H9 (cell line): Measurements from ENCODE around the gene RPL14. TPM values are rescaled to one million over a fixed set of nuclear protein-coding genes. Genes with fewer than 3 reads are reported as not detected.
"Not testable (repeated sequence)": the region's sequence is repeated elsewhere in the genome, so short reads cannot be mapped to it uniquely, and the experiment has no call there.

ENCODE experiments used
- DNase-seq: peaks from one replicate; pipeline ENCODE4 v3.0.0-alpha.2; 2017
- H2AFZ ChIP-seq: one replicate; pipeline ENCODE4 v1.6.1; 2013; ENCODE audit warnings: mild to moderate bottlenecking, low read length, control low read depth, moderate library complexity
- H2AK5ac ChIP-seq: 2 replicates; pipeline ENCODE4 v1.6.1; 2013; ENCODE audit warnings: low read length, control low read depth, mixed read lengths; ENCODE audit not compliant: insufficient read length
- H2BK120ac ChIP-seq: one replicate; pipeline ENCODE4 v1.6.1; 2013; ENCODE audit warnings: low read depth, mild to moderate bottlenecking, low read length, control low read depth, inconsistent platforms; ENCODE audit not compliant: poor library complexity, severe bottlenecking
- H2BK12ac ChIP-seq: 2 replicates; pipeline ENCODE4 v1.6.1; 2013; ENCODE audit warnings: low read length, control low read depth, mixed read lengths, low read depth; ENCODE audit not compliant: insufficient read length
- H2BK15ac ChIP-seq: 2 replicates; pipeline ENCODE4 v1.6.1; 2013; ENCODE audit warnings: low read depth, low read length, control low read depth
- H2BK20ac ChIP-seq: one replicate; pipeline ENCODE4 v1.6.1; 2013; ENCODE audit warnings: low read depth, mild to moderate bottlenecking, low read length, control low read depth, inconsistent platforms; ENCODE audit not compliant: poor library complexity, severe bottlenecking
- H2BK5ac ChIP-seq: 2 replicates; pipeline ENCODE4 v1.6.1; 2013; ENCODE audit warnings: low read length, control low read depth, mixed read lengths; ENCODE audit not compliant: insufficient read length
- H3K14ac ChIP-seq: 2 replicates; pipeline ENCODE4 v1.6.1; 2013; ENCODE audit warnings: low read length, control low read depth; ENCODE audit not compliant: insufficient read depth
- H3K18ac ChIP-seq: 2 replicates; pipeline ENCODE4 v1.6.1; 2013; ENCODE audit warnings: low read depth, mild to moderate bottlenecking, mixed read lengths, low read length, control low read depth; ENCODE audit not compliant: insufficient read length
- H3K23ac ChIP-seq: 2 replicates; pipeline ENCODE4 v1.6.1; 2013; ENCODE audit warnings: low read length, control low read depth, mixed read lengths, low read depth; ENCODE audit not compliant: insufficient read length
- H3K23me2 ChIP-seq: 2 replicates; pipeline ENCODE4 v1.6.1; 2013; ENCODE audit warnings: low read depth, mild to moderate bottlenecking, mixed read lengths, low read length, control low read depth; ENCODE audit not compliant: insufficient read length, poor library complexity, severe bottlenecking
- H3K27ac ChIP-seq: 2 replicates; pipeline ENCODE4 v1.5.1; 2013; ENCODE audit warnings: low read length, control low read depth, mixed read lengths, low read depth; ENCODE audit not compliant: insufficient read length
- H3K27me3 ChIP-seq: 2 replicates; pipeline ENCODE4 v1.6.1; 2013; ENCODE audit warnings: low read length, control low read depth, inconsistent platforms; ENCODE audit not compliant: insufficient read depth
- H3K4ac ChIP-seq: 2 replicates; pipeline ENCODE4 v1.6.1; 2013; ENCODE audit warnings: low read depth, mild to moderate bottlenecking, control low read depth, inconsistent platforms, low read length, moderate library complexity
- H3K4me1 ChIP-seq: 2 replicates; pipeline ENCODE4 v1.6.1; 2013; ENCODE audit warnings: low read length, control low read depth, inconsistent platforms; ENCODE audit not compliant: insufficient read depth
- H3K4me2 ChIP-seq: 2 replicates; pipeline ENCODE4 v1.6.1; 2013; ENCODE audit warnings: low read length, control low read depth, mixed read lengths; ENCODE audit not compliant: insufficient read length, insufficient read depth
- H3K56ac ChIP-seq: 2 replicates; pipeline ENCODE4 v1.6.1; 2013; ENCODE audit warnings: low read depth, mild to moderate bottlenecking, mixed read lengths, low read length, control low read depth; ENCODE audit not compliant: insufficient read length
- H3K79me1 ChIP-seq: 2 replicates; pipeline ENCODE4 v1.6.1; 2013; ENCODE audit warnings: low read depth, mild to moderate bottlenecking, moderate library complexity, low read length, control low read depth, inconsistent platforms; ENCODE audit not compliant: insufficient read depth, poor library complexity, severe bottlenecking
- H3K79me2 ChIP-seq: 2 replicates; pipeline ENCODE4 v1.6.1; 2013; ENCODE audit warnings: low read length, control low read depth, inconsistent platforms; ENCODE audit not compliant: insufficient read depth
- H3K9ac ChIP-seq: 2 replicates; pipeline ENCODE4 v1.6.1; 2013; ENCODE audit warnings: low read length, control low read depth, mixed read lengths; ENCODE audit not compliant: insufficient read length; ENCODE audit errors: extremely low read depth
- H3K9me3 ChIP-seq: one replicate; pipeline ENCODE4 v1.6.1; 2013; ENCODE audit warnings: low read depth, low read length, inconsistent platforms; ENCODE audit not compliant: control insufficient read depth
- H3T11ph ChIP-seq: one replicate; pipeline ENCODE4 v1.6.1; 2013; ENCODE audit warnings: mild to moderate bottlenecking, low read length, control low read depth, inconsistent platforms
- H4K20me1 ChIP-seq: one replicate; pipeline ENCODE4 v1.6.1; 2013; ENCODE audit not compliant: control insufficient read depth, insufficient read length, insufficient read depth
- H4K5ac ChIP-seq: 2 replicates; pipeline ENCODE4 v1.6.1; 2013; ENCODE audit warnings: low read depth, mild to moderate bottlenecking, mixed read lengths, low read length, control low read depth; ENCODE audit not compliant: insufficient read length
- H4K8ac ChIP-seq: replicated peaks from 2 replicates; pipeline ENCODE4 v1.6.1; 2013; ENCODE audit warnings: low read length, control low read depth, mixed read lengths, low read depth; ENCODE audit not compliant: insufficient read length
- H4K91ac ChIP-seq: 2 replicates; pipeline ENCODE4 v1.6.1; 2013; ENCODE audit warnings: low read depth, mild to moderate bottlenecking, moderate library complexity, mixed read lengths, low read length, control low read depth; ENCODE audit not compliant: insufficient read length
- H3K27ac Mint-ChIP-seq, 3 experiments: 2 replicates in 2 of 3; 3 replicates in 1 of 3; pipeline ENCODE4 v1.8.0; 2020 to 2021; ENCODE audit warnings: mixed read lengths in 3 of 3, mild to moderate bottlenecking in 1 of 3, moderate library complexity in 1 of 3
- H3K27me3 Mint-ChIP-seq: 2 replicates; pipeline ENCODE4 v1.8.0; 2021; ENCODE audit warnings: low read depth, mild to moderate bottlenecking, moderate library complexity, mixed read lengths
- H3K36me3 Mint-ChIP-seq, 3 experiments: 2 replicates in 2 of 3; 3 replicates in 1 of 3; pipeline ENCODE4 v1.8.0; 2020 to 2021; ENCODE audit warnings: low read depth in 3 of 3, mixed read lengths in 3 of 3; ENCODE audit not compliant: insufficient read depth in 1 of 3
- H3K4me1 Mint-ChIP-seq, 2 experiments: 2 replicates each; pipeline ENCODE4 v1.8.0; 2020; ENCODE audit warnings: mixed read lengths in 2 of 2
- H3K4me3 Mint-ChIP-seq, 2 experiments: 2 replicates in 1 of 2; 3 replicates in 1 of 2; pipeline ENCODE4 v1.8.0; 2020 to 2021; ENCODE audit warnings: mild to moderate bottlenecking in 2 of 2, mixed read lengths in 2 of 2, moderate library complexity in 1 of 2
- H3K9me3 Mint-ChIP-seq, 2 experiments: 2 replicates in 1 of 2; 3 replicates in 1 of 2; pipeline ENCODE4 v1.8.0; 2020; ENCODE audit warnings: mild to moderate bottlenecking in 2 of 2, mixed read lengths in 2 of 2, moderate library complexity in 1 of 2
- CTCF ChIP-seq: fragments of 200-600 bp; sonication (generic); conservative IDR thresholded peaks from 3 replicates; pipeline ENCODE4 v1.8.0; 2021; ENCODE audit warnings: antibody characterized with exemption, mild to moderate bottlenecking
- WGBS: extraction: QIAGEN DNeasy Blood & Tissue Kit; methylation state at CpG from one replicate; pipeline ENCODE4 v1.1.7; 2013; ENCODE audit warnings: missing lambda C conversion rate, low lambda C conversion rate, mixed read lengths; ENCODE audit not compliant: insufficient read length; ENCODE audit errors: extremely low coverage; 5-methylcytosine and 5-hydroxymethylcytosine counted together
- total RNA-seq: library from RNA; stranded (reverse); gene quantifications from 2 replicates; pipeline ENCODE4 v1.2.1, GENCODE V29; 2021

The RPL14 gene
- total RNA-seq, 1 experiment from 2014 or later = 2,490 TPM

DNA sequence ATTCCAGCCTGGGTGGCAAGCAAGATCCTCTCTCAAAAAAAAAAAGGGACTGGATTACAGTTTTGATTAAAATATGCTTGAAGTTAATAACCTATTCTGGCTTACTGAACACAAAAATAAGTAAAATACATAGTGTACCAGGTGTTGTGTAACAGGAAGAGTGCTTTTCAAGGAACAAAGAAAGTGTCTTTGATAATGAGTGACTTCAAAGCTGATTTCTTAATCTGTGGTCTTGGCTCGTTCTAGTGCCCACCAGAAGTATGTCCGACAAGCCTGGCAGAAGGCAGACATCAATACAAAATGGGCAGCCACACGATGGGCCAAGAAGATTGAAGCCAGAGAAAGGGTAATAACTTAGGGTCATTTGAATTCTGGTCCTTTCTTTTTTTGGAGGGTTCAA is 4.0 kb downstream of the RPL14 start:
- Histone ChIP-seq H3K18ac (no peak overlapping the region), H2BK15ac (no peak overlapping the region), H4K8ac (no peak overlapping the region), H3K4ac (no peak overlapping the region), H2BK20ac (no peak overlapping the region), H3K79me2 (peaks cover 10% of the 10 kb centered on the region; the same call in 1 of the 2 replicates), H2BK12ac (no peak overlapping the region), H2AFZ (no peak overlapping the region), H2AK5ac (no peak overlapping the region), H3K27me3 (no peaks in the 10 kb centered on the region), H3T11ph (no peak overlapping the region), H3K23ac (no peak overlapping the region), H4K91ac (no peak overlapping the region), H3K56ac (no peak overlapping the region), H3K23me2 (peaks cover 2% of the 10 kb centered on the region), H3K4me1 (no peaks in the 10 kb centered on the region), H3K9me3 (no peaks in the 10 kb centered on the region), H3K9ac (no peak overlapping the region), H3K14ac (no peak overlapping the region), H4K5ac (no peak overlapping the region), H2BK5ac (no peak overlapping the region), H3K79me1 (no peaks in the 10 kb centered on the region), H3K4me2 (no peak overlapping the region), H2BK120ac (no peak overlapping the region), H4K20me1 (peaks cover 2% of the 10 kb centered on the region), H3K27ac (no peak overlapping the region)
- no peaks in the 10 kb centered on the region for H3K9me3 Mint-ChIP-seq
- peaks cover 19 to 26% of the 10 kb centered on the region in 2 experiments for H3K4me1 Mint-ChIP-seq
- no peak for TF ChIP-seq CTCF
- peaks cover 40 to 78% (median 64%) of the 10 kb centered on the region in 3 experiments for H3K36me3 Mint-ChIP-seq
- no peak for DNase-seq
- H3K27me3 Mint-ChIP-seq = no peaks in the 10 kb centered on the region
- 0 out of 7 replicates have a peak overlapping the region, but pooled peaks of 1 of the 3 experiments have one; percentile 6 for H3K27ac Mint-ChIP-seq
- no CpG with 5 or more reads among the region's 3 CpGs for WGBS
- H3K4me3 Mint-ChIP-seq = no peak overlapping the region

DNA sequence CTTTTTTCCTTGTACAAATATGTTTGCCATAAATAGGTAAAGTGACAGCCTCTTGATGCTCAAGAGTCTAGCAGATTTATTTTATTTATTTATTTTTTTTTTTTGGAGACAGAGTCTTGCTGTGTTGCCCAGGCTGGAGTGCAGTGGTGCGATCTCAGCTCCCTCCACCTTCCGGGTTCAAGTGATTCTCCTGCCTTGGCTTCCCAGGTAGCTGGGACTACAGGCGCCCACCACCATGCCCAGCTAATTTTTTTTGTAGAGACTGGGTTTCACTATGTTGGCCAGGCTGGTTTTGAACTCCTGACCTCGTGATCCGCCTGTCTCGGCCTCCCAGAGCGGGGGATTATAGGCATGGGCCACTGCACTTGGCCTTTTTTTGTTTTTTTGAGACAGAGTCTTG is 5.7 kb downstream of the RPL14 start:
- H3K4me2 ChIP-seq, H2BK20ac ChIP-seq, H3K23ac ChIP-seq, H3K4me1 ChIP-seq, H2AFZ ChIP-seq, H3K14ac ChIP-seq, H3K4me3 Mint-ChIP-seq, H3K27ac ChIP-seq, H3K18ac ChIP-seq, H3K27ac Mint-ChIP-seq, H3K27me3 ChIP-seq, H2BK15ac ChIP-seq, H2BK120ac ChIP-seq, H3K79me1 ChIP-seq, H2BK12ac ChIP-seq, H3K4ac ChIP-seq, H4K91ac ChIP-seq, DNase-seq, H3K9me3 ChIP-seq, H2AK5ac ChIP-seq, H3K9me3 Mint-ChIP-seq, H3K56ac ChIP-seq, H3K23me2 ChIP-seq, H3K27me3 Mint-ChIP-seq, H3T11ph ChIP-seq, H3K79me2 ChIP-seq, H3K9ac ChIP-seq, H2BK5ac ChIP-seq, H4K5ac ChIP-seq, H4K8ac ChIP-seq, H4K20me1 ChIP-seq: not testable (repeated sequence)
- WGBS = no CpG with 5 or more reads among the region's 7 CpGs
- H3K4me1 Mint-ChIP-seq = peaks cover 19 to 21% of the 10 kb centered on the region in 2 experiments
- H3K36me3 Mint-ChIP-seq = peaks cover 44 to 80% (median 68%) of the 10 kb centered on the region in 3 experiments
